AG04450 (cell line): ENCODE data around the gene RAD9A. TPM values are rescaled to one million over a fixed set of nuclear protein-coding genes. Genes with fewer than 3 reads are reported as not detected.

Experiments
- CTCF ChIA-PET: fragments of 300-600, 350-600 bp; formaldehyde crosslinking; extraction: SDS; loops from one replicate; lab custom pipeline; 2022; ENCODE audit warnings: antibody characterized with exemption, inconsistent platforms; lab: Charles Lee
- POLR2A ChIA-PET: fragments of 350-600 bp; formaldehyde crosslinking; extraction: SDS; loops from one replicate; lab custom pipeline; 2021; ENCODE audit warnings: antibody characterized with exemption, inconsistent platforms; lab: Yijun Ruan, JAX
- DNase-seq: peaks from one replicate; pipeline ENCODE4 v3.0.0-alpha.2; 2011; ENCODE audit warnings: low read depth, low spot score
- H3K27ac ChIP-seq: one replicate; pipeline ENCODE4 v1.5.1; 2012; ENCODE audit warnings: low read depth, low read length, control low read depth
- H3K27me3 ChIP-seq: one replicate; pipeline ENCODE4 v1.6.0; 2012; ENCODE audit warnings: low read length; ENCODE audit not compliant: control insufficient read depth, insufficient read depth
- H3K4me3 ChIP-seq: 2 replicates; pipeline ENCODE4 v1.5.1; 2011; ENCODE audit warnings: mild to moderate bottlenecking, low read depth, low read length, control low read depth
- H3K9me3 ChIP-seq: 2 replicates; pipeline ENCODE4 v1.5.1; 2012; ENCODE audit warnings: low read length; ENCODE audit not compliant: control insufficient read depth, insufficient read depth
- polyA plus RNA-seq: library from polyadenylated mRNA; depleted of rRNA; stranded (reverse); fragments of >200 nt; gene quantifications from 2 replicates; pipeline ENCODE4 v1.2.3, GENCODE V29; 2011; rRNA removed
- small RNA-seq: library from RNA; depleted of rRNA; stranded (forward); fragments of <200 nt; gene quantifications from one replicate; pipeline ENCODE3, GENCODE V24; 2012; ENCODE audit warnings: low read depth; ENCODE audit not compliant: insufficient read length
- TF ChIP-seq, protein P1 (sequence below): IDR thresholded peaks from 2 replicates; pipeline ENCODE4 v1.5.1; 2011; ENCODE audit warnings: low read depth, low read length, control low read depth, inconsistent platforms

The RAD9A gene
- polyA plus RNA-seq, 1 experiment, result 3.2 TPM

DNA sequence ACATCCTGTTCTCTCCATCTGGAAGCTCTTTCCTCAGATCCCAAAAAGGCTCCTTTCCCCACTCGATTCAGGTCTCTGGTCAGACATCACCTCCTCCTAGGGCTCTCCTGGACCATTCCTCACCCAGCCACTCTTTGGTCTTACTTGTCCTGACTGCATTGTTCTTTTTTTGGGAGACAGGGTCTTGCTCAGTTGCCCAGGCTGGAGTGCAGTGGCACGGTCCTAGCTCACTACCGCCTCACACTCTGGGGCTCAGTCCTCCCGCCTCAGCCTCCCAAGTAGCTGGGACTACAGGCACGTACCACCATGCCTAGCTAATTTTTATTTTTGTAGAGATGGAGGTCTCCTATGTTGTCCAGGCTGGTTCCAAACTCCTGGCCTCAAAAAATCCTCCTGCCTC, 53.7 kb downstream of the RAD9A start:
- ChIA-PET CTCF (no interaction called here), POLR2A (no interaction called here)
- H3K4me3 ChIP-seq, result no peak overlapping the region
- H3K27ac ChIP-seq, result no peak overlapping the region
- no peaks in the 10 kb centered on the region; the same call in 1 of the 2 replicates for H3K9me3 ChIP-seq
- DNase-seq, result no peak
- TF ChIP-seq, protein P1, sequence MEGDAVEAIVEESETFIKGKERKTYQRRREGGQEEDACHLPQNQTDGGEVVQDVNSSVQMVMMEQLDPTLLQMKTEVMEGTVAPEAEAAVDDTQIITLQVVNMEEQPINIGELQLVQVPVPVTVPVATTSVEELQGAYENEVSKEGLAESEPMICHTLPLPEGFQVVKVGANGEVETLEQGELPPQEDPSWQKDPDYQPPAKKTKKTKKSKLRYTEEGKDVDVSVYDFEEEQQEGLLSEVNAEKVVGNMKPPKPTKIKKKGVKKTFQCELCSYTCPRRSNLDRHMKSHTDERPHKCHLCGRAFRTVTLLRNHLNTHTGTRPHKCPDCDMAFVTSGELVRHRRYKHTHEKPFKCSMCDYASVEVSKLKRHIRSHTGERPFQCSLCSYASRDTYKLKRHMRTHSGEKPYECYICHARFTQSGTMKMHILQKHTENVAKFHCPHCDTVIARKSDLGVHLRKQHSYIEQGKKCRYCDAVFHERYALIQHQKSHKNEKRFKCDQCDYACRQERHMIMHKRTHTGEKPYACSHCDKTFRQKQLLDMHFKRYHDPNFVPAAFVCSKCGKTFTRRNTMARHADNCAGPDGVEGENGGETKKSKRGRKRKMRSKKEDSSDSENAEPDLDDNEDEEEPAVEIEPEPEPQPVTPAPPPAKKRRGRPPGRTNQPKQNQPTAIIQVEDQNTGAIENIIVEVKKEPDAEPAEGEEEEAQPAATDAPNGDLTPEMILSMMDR, result no peak
- no peaks in the 10 kb centered on the region for H3K27me3 ChIP-seq

Small RNA genes lying within 50 kb of the gene (small RNA-seq; reads per million reads assigned to genes)
- gene RN7SKP239 (not detected), gene RNU6-1238P (not detected)

Other genes starting within 250 kb of the RAD9A start
- 17.3 and 20.2 TPM in 2 replicates for gene GRK2, start 125.5 kb upstream of the RAD9A start, polyA plus RNA-seq
- gene ANKRD13D, start 102.7 kb upstream of the RAD9A start, polyA plus RNA-seq, result 14.4 and 18.4 TPM in 2 replicates
- gene SSH3, start 88.5 kb upstream of the RAD9A start, polyA plus RNA-seq, result 16.5 and 20.0 TPM in 2 replicates
- 45.9 and 70.6 TPM in 2 replicates for gene POLD4, start 38.4 kb upstream of the RAD9A start, polyA plus RNA-seq
- gene CLCF1, start 18.4 kb upstream of the RAD9A start, polyA plus RNA-seq, result 11.4 and 12.4 TPM in 2 replicates
- 116 and 140 TPM in 2 replicates for gene PPP1CA, start 9.9 kb downstream of the RAD9A start, polyA plus RNA-seq
- not detected in 2 replicates for gene TBC1D10C, start 12.1 kb downstream of the RAD9A start, polyA plus RNA-seq
- gene CARNS1, start 23.7 kb downstream of the RAD9A start, polyA plus RNA-seq, result 0.07 and 0.09 TPM in 2 replicates
- gene RPS6KB2, start 36.5 kb downstream of the RAD9A start, polyA plus RNA-seq, result 36.0 and 37.7 TPM in 2 replicates
- 0.07 and 0.12 TPM in 2 replicates for gene PTPRCAP, start 45.7 kb downstream of the RAD9A start, polyA plus RNA-seq
- 69.8 and 96.0 TPM in 2 replicates for gene CORO1B, start 51.5 kb downstream of the RAD9A start, polyA plus RNA-seq
- gene GPR152, start 60.7 kb downstream of the RAD9A start, polyA plus RNA-seq, result not detected in 2 replicates
- not detected in 2 replicates for gene CABP4, start 63.4 kb downstream of the RAD9A start, polyA plus RNA-seq
- 14.7 and 22.5 TPM in 2 replicates for gene TMEM134, start 77.3 kb downstream of the RAD9A start, polyA plus RNA-seq
- gene AIP, start 91.0 kb downstream of the RAD9A start, polyA plus RNA-seq, result 55.3 and 75.7 TPM in 2 replicates
- gene PITPNM1, start 113.4 kb downstream of the RAD9A start, polyA plus RNA-seq, result 6.4 and 8.6 TPM in 2 replicates
- 11.7 and 17.2 TPM in 2 replicates for gene CDK2AP2, start 116.2 kb downstream of the RAD9A start, polyA plus RNA-seq
- gene CABP2, start 131.5 kb downstream of the RAD9A start, polyA plus RNA-seq, result not detected in 2 replicates
- 716 and 965 TPM in 2 replicates for gene GSTP1, start 191.8 kb downstream of the RAD9A start, polyA plus RNA-seq
- 79.5 and 89.9 TPM in 2 replicates for gene NDUFV1, start 214.9 kb downstream of the RAD9A start, polyA plus RNA-seq
- gene NUDT8, start 238.0 kb downstream of the RAD9A start, polyA plus RNA-seq, result 0.40 and 0.84 TPM in 2 replicates
- gene TBX10, start 247.8 kb downstream of the RAD9A start, polyA plus RNA-seq, result not detected in 2 replicates